Measurements from ENCODE around the gene GRM1.

The GRM1 gene

GRCh38 chr6:146301764-146302163, 272.9 kb downstream of the GRM1 start:
- no peak for DNase-seq (ENCODE audit: low spot score)
- in situ Hi-C loops (cut with MboI; ENCODE audit: low pct_unique_long_range_greater_than_20kb, low sequenced_read_pairs, unreplicated experiment): no loop called here
- TF ChIP-seq CTCF (IDR thresholded peaks at IDR 0.05; ENCODE audit: extremely low read depth, insufficient read depth, missing control alignments): no peak

- in situ Hi-C loops (cut with MboI; ENCODE audit: low pct_unique_long_range_greater_than_20kb, low sequenced_read_pairs, unreplicated experiment): no loop called here
- DNase-seq (ENCODE audit: low spot score): no peak
Measured at GRCh38 chr6:146302994-146303393, 274.1 kb downstream of the GRM1 start.

GRCh38 chr6:146304181-146304580, 275.3 kb downstream of the GRM1 start:
- no peak for DNase-seq (ENCODE audit: low spot score)
- no peak for TF ChIP-seq CTCF (IDR thresholded peaks at IDR 0.05; ENCODE audit: extremely low read depth, insufficient read depth, missing control alignments)
- in situ Hi-C loops (cut with MboI; ENCODE audit: low pct_unique_long_range_greater_than_20kb, low sequenced_read_pairs, unreplicated experiment): no loop called here

More at GRCh38 chr6:146302994-146303393, 274.1 kb downstream of the GRM1 start:
- TF ChIP-seq CTCF (IDR thresholded peaks at IDR 0.05; ENCODE audit: extremely low read depth, insufficient read depth, missing control alignments): no peak

- DNase-seq (ENCODE audit: low spot score): no peak
- in situ Hi-C loops (cut with MboI; ENCODE audit: low pct_unique_long_range_greater_than_20kb, low sequenced_read_pairs, unreplicated experiment): no loop called here
- TF ChIP-seq CTCF (IDR thresholded peaks at IDR 0.05; ENCODE audit: extremely low read depth, insufficient read depth, missing control alignments): no peak
Measured at GRCh38 chr6:146305092-146305491, 276.2 kb downstream of the GRM1 start.

GRCh38 chr6:146305951-146306350, 277.1 kb downstream of the GRM1 start:
- in situ Hi-C loops (cut with MboI; ENCODE audit: low pct_unique_long_range_greater_than_20kb, low sequenced_read_pairs, unreplicated experiment): no loop called here
- no peak for DNase-seq (ENCODE audit: low spot score)
- TF ChIP-seq CTCF (IDR thresholded peaks at IDR 0.05; ENCODE audit: extremely low read depth, insufficient read depth, missing control alignments): no peak

GRCh38 chr6:146310628-146311027, 281.8 kb downstream of the GRM1 start:
- DNase-seq (ENCODE audit: low spot score): no peak
- in situ Hi-C loops (cut with MboI; ENCODE audit: low pct_unique_long_range_greater_than_20kb, low sequenced_read_pairs, unreplicated experiment): no loop called here
- TF ChIP-seq CTCF (IDR thresholded peaks at IDR 0.05; ENCODE audit: extremely low read depth, insufficient read depth, missing control alignments): no peak

GRCh38 chr6:146311079-146311478, 282.2 kb downstream of the GRM1 start:
- in situ Hi-C loops (cut with MboI; ENCODE audit: low pct_unique_long_range_greater_than_20kb, low sequenced_read_pairs, unreplicated experiment): no loop called here

More at GRCh38 chr6:146311079-146311478, 282.2 kb downstream of the GRM1 start:
- DNase-seq (ENCODE audit: low spot score): no peak
- no peak for TF ChIP-seq CTCF (IDR thresholded peaks at IDR 0.05; ENCODE audit: extremely low read depth, insufficient read depth, missing control alignments)
